CD1c-positive myeloid dendritic cell (primary cell): Measurements from ENCODE around the gene ATP6V0C.

Experiments used
- DNase-seq: peaks from one replicate; pipeline ENCODE4 v3.0.0-alpha.2; 2016; ENCODE audit errors: extremely low spot score

ATP6V0C gene

GRCh38 chr16:2513405-2514332 lies at the start of gene ATP6V0C:
Gene ATP6V0C (plus strand): TSS chr16:2513952. CDS start chr16:2514104, 152 bp downstream.
- DNase-seq = peak; percentile 95

GRCh38 chr16:2464333-2464732 lies 49.4 kb upstream of the ATP6V0C start:
- DNase-seq = no peak

- DNase-seq = no peak
Measured at GRCh38 chr16:2465653-2466415, 47.9 kb upstream of the ATP6V0C start.

- DNase-seq = no peak
Measured at GRCh38 chr16:2466667-2467527, 46.9 kb upstream of the ATP6V0C start.

GRCh38 chr16:2467528-2468232 lies 46.1 kb upstream of the ATP6V0C start:
- peak; percentile 58 for DNase-seq

GRCh38 chr16:2468233-2468724 lies 45.5 kb upstream of the ATP6V0C start:
- DNase-seq = no peak

- no peak for DNase-seq
Measured at GRCh38 chr16:2468725-2469398, 44.9 kb upstream of the ATP6V0C start.

- DNase-seq = no peak
Measured at GRCh38 chr16:2469399-2470233, 44.1 kb upstream of the ATP6V0C start.

GRCh38 chr16:2470234-2470601 lies 43.5 kb upstream of the ATP6V0C start:
- no peak for DNase-seq

GRCh38 chr16:2470603-2471015 lies 43.1 kb upstream of the ATP6V0C start:
- DNase-seq = no peak

GRCh38 chr16:2471016-2471652 lies 42.6 kb upstream of the ATP6V0C start, which contains the start of gene NTN3:
Gene NTN3 (plus strand): TSS chr16:2471297. CDS start chr16:2471702, 405 bp downstream.
- DNase-seq = peak; percentile 39

GRCh38 chr16:2471653-2472487 lies 41.9 kb upstream of the ATP6V0C start:
- DNase-seq = no peak

- DNase-seq = no peak
Measured at GRCh38 chr16:2472488-2472864, 41.3 kb upstream of the ATP6V0C start.

- no peak for DNase-seq
Measured at GRCh38 chr16:2472885-2473445, 40.8 kb upstream of the ATP6V0C start.

- no peak for DNase-seq
Measured at GRCh38 chr16:2473446-2473926, 40.3 kb upstream of the ATP6V0C start.

GRCh38 chr16:2473999-2474876 lies 39.5 kb upstream of the ATP6V0C start:
- peak; percentile 72 for DNase-seq
